ENCODE results near the gene INAVA. TPM values are rescaled to one million over a fixed set of nuclear protein-coding genes. Genes with fewer than 3 reads are reported as not detected.
A peak's percentile ranks its signal among the peaks of the same experiment; 100 is the strongest.

INAVA gene, protein sequence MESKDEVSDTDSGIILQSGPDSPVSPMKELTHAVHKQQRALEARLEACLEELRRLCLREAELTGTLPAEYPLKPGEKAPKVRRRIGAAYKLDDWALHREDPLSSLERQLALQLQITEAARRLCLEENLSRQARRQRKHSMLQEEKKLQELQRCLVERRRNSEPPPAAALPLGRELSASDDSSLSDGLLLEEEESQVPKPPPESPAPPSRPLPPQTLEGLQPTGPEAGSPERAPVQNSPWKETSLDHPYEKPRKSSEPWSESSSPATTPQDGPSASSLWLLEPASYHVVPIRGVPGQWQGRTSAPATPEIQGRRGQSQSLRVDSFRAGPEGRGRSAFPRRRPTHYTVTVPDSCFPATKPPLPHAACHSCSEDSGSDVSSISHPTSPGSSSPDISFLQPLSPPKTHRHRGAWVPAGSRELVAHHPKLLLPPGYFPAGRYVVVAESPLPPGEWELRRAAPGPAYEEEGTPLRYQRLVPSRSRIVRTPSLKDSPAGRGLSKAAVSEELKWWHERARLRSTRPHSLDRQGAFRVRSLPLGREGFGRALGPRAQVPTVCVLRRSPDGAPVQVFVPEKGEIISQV
- 16.4 TPM for total RNA-seq

DNA sequence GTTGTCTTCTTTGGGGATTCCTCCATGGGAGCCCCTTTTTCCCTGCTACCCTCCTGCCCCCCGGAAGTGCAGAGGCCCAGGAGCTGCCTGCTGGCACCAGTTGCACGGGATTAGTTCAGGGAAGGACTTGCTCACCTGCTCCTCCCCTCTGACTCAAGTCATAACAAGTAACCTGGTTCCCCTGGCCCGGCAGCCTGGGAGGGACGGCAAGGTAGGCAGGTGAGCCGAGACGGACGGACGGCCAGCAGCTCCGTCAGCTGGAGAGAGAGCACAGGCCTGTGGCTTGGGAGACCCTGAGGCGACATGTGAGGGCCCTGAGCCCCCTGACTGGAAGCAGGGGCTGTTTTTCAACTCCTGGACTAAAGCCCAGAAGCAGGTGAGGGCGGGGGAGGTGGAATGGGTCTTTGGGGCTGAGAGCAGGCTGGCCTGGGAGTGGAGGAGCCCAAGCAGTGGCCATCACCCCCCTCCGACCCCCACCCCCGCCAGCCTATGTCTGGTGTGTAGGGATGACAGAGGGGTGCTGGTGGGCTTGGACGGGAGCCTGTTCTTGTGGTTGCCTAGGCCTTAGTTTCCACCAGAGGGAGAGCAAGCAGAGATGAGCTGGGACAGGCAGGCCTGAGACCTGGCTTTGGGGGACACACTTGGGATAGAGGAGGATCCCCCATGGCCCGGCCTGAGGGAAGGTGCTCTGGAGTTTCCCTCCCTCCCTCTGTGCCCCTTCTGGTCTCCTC lies at the start of gene INAVA:
TSS of gene INAVA (plus strand) at position 189 of the 731 bp plus-strand sequence. CDS start 3,501 bp downstream, outside the sequence.
- no peak for DNase-seq

DNA sequence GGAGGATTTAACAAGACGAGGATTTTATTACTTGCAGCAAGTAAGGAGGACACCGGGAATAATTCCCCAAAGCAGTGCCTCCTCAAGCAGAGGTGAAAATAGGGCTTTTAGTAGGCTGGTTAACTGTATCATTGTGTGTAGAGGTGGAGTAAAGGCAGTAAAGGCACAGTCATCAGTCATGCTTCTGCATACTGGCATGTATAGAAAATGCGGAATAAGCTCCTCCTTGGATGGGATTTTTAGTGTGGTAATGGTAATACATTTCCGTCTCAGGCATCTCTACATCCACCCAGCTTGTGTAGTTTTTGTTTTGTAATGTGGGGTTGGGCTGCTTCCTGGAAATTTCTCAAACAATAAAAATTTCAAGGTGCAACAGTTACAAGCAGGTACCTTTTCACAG lies 49.3 kb upstream of the INAVA start:
- DNase-seq, result no peak

DNA sequence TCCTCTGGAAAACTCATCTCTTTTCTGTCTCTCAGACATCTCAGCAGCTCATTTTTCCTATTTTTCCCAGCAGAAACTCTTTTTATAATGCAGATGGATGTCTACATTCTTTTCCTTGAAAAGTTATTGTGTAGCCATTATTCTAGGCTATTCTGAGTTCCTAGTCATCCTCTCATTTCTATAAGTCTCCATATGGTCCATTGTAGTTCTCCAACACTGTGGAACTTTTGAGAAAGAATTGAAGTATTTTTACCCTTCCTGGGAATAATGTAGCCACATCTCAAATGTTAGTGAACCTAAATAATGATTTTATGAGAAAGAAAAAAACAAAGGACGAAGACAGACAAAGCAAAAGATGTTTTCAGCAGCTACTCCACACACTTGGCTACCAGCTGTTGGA lies 48.3 kb upstream of the INAVA start:
- DNase-seq, result no peak

DNA sequence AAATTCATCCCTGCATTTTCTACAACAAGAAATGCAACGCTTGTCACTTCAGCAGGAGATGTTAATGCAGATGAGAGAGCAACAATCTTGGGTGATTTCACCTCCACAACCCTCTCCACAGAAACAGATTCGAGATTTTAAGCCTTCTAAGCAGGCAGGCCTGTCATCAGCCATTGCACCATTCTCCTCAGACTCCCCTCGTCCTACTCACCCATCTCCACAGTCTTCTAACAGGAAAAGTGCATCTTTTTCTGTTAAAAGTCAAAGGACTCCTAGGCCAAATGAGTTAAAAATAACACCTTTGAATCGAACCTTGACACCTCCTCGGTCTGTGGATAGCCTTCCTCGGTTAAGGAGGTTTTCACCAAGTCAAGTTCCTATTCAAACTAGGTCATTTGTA lies 45.3 kb upstream of the INAVA start:
- no peak for DNase-seq

DNA sequence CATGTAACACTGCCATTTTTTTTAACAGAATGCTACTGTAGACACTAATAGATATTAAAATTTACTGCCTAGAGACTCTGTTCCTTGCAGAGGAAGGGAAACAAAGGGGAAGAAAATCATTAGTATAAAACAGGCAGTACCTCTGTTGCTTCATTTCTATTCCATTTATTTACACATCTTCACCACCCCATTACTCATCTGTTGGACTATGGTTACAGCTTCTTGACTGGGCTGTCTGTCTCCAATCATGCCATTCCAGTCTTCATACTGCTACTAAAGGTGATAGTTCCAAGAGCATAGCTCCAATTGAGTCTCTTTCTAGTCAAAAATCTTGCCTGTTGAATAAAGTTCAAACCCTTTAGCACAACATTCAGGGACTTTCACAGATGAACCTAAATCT lies 44.1 kb upstream of the INAVA start:
- DNase-seq, result no peak

DNA sequence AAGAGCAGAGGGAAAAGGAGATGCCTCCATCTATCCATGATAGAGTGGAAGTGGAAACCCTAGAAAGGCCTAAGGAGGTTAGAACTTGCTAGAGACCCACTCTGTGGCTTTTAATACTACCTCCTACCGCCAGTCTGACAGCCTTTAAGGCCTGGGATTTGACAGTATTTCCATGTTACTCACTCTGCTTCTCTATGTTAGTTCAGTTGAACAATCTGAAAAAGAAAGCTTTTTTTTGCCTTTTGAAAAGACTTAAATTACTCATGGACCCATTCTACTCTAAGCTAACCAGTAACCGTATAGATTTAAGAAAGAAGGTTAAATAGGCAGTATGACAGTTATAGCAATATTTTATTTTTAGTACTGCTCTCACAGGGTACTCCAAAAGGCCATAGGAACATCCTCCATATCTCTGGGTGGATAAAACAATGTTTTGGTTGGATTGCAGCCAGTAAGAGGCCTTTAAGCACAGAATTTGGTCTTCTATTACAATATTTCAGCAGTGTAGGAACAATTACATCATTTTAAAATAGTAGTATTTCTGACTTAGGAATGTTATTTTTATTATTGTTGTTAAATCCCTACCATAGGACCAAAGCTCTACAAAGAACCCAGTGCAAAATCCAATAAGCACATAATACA lies 37.9 kb upstream of the INAVA start:
- peak; percentile 15 for DNase-seq

DNA sequence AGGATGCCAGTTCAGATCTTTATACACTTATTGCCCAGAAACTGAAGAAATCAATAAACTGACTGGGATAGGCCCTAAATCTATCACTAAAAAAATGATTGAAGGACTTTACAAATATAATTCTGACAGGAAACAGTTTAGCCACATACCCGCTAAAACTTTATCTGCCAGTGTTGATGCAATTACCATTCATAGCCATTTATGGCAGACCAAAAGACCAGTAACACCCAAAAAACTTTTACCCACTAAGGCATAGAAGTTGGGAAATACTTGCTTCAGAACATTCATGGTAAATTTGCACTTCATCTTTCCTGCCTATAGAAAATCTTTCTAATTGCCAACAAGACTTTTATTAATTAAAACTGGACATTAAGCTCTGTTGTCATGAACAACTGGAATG lies 36.9 kb upstream of the INAVA start:
- DNase-seq, result no peak

DNA sequence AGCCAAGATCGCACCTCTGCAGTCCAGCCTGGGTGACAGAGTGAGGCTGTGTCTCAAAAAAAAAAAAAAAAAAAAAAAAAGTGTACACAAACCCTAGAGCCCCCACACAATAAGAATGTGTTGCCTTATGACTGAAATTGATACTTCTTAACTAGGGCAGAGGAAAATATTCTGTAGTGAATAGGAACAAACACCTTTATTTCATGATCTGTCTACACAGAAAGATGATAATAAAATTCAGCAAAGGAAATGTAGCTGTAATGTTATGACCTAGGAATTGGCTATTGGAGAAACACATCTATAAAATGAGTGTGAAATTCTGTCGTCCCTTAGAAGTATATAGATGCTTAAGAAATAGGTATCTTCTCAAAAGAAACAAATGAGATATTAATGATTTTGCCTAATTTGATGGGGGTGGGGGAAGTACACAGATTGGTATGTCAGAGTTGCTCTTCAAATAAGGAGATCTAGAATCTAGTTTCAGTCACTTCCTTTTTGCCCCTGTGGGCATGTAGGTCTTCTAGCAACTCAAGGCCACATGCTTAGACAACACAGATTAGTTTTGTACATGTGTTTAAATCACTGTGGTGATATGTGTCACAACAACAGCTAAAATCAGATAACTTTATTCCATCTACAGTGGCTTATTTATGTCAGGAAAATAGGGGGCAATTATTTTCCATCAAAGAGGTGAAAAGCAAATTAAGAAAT lies 32.6 kb upstream of the INAVA start:
- no peak for DNase-seq

DNA sequence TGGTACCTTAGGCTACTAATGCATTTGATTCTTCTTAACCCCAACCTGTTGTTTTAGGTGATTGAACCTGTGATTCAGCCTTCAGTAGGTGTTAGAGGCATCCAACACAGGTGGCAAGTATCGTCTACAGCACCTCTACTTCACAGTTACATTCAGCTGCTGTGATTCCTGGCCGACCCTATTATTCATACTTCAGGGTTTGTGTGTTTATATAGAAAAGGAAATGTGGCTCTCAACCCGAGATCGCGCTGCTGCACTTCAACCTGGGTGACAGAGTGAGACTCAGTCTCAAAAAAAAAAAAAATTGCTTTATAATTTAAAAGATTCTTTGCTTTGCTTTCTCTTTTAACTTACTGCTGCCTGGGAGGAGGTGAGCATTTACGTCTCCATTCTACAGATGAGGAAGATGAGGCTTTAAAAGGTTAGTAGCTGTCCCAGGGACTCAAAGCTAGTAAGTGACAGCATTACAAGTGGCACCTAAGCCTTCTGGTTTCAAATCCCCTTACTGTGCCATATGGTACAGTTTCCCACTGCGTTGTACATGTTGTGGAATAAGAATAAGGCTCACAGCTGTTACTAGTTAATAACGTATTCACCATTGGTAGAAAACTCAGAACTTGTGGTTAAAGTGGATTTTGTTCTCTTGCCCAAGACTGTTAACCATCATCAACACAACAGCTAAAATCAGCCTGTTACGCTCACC lies 31.8 kb upstream of the INAVA start:
- no peak for DNase-seq

DNA sequence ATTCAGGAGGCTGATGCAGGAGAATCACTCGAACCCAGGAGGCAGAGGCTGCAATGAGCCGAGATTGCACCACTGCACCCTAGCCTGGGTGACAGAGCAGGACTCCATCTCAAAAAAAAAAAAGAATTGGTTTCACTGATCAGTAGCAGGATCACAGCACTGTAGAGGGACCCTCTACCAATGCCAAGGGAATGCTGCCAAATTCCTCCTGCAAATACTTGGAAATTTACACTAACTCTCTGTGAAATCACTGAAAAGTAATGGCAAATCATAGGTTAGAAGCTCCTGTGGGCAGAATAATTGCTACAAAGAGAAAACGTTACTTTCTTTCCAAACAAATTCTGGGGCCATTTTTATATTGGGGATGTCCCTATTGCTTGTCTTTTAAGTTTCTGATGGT lies 28.6 kb upstream of the INAVA start:
- no peak for DNase-seq

DNA sequence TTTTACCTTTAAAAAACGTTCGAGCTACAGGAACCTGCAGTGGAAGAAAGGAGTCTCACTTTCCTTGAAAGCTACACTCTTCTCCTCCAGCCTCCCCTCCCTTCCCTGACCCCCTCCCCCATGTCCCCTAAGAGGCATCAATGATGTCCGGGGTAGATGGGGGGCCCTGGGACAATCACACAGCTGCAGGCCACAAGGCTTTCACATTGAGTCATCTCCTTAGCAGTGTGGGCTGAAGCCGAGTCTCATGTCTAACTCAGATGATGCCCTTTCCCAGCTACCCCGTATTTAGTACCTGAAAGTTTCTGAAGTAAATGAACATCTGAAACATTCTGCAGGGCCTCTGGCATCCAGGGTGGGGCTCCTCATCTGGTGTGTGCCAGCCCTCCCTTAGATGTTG lies 28.2 kb upstream of the INAVA start:
- DNase-seq, result no peak

DNA sequence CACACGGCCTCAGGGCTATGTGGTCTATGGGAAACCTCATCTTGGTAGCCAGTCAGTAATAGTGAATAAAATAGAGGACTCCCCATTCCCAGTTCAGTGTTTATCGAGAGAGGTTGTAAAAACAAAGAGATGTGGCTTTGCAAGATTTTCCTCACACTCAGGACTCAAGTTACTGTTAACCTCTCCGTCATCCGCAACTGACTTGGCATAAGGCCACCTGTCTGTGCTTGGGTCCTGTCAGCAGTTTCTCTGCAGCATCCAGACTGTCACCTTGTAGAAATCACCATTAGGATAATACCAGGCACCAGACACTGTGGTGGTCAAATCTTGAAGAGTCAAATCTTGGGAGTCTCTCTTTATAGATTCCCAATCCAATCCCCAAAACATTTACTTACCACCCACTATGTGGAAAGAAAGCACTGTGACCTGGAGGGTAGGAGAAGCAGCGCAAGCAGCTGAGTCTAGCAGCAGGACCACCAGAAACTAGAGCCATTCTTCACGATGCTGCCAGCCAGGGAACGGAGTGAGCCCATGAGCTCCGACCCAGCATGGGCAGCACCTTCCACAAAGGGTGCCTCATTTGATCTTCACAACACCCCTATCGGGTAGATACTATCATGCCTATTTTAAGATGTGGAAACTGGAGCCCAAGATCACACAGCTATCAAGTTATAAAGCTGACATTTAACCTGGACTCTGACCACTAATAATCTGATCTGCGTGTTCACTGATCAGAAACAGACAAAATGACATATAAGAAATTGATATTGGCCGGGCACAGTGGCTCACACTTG lies 27.5 kb upstream of the INAVA start:
- no peak for DNase-seq

DNA sequence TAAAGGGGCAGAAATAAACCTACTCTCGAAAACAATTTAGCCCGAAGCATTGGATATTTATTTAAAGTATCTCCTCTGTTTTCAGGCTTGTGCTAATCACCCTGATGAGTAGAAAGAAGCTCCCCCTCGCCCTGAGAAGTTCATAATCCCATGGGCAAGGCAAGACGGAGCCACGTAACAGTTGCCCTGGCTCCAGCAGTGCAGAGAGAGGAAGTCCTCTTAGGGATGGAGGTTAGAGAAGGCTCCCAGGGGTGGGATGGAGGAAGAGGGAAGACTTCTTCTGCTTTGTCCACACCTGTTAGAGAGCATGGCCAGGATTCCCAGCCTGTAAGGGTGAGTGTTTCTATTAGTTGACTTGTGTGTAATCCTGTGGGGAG lies 25.3 kb upstream of the INAVA start:
- no peak for DNase-seq

DNA sequence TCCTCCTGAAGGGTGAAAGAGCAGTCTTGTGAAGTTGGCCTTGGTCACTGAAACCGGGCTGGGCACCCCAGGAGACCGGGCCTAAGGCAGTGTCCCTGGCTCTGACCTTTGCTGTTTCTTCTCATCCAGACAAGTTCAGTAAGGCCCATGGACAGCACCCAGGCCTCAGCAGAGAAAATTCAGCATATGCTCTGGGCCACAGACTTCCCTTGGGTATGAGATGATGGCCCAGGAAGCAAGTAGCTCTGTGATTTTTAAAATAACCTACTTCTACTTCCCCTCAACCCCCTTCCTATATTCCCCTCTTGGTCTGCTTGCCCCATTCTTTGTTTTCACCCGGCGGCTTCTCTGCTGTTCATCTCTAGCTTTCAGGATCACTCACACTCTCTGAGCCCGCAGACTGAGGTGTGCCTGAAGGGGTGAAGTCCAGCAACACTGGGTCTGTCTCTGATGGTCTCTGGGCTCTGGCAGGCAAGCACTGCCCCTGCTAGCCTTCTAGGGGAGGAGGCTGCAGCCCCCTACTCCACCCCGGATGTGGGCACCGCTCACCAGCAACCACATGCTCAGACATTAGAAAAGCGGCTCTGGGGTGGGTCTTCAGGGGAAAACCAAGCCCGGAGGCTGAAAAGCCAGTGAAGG lies 24.8 kb upstream of the INAVA start:
- DNase-seq, result no peak

DNA sequence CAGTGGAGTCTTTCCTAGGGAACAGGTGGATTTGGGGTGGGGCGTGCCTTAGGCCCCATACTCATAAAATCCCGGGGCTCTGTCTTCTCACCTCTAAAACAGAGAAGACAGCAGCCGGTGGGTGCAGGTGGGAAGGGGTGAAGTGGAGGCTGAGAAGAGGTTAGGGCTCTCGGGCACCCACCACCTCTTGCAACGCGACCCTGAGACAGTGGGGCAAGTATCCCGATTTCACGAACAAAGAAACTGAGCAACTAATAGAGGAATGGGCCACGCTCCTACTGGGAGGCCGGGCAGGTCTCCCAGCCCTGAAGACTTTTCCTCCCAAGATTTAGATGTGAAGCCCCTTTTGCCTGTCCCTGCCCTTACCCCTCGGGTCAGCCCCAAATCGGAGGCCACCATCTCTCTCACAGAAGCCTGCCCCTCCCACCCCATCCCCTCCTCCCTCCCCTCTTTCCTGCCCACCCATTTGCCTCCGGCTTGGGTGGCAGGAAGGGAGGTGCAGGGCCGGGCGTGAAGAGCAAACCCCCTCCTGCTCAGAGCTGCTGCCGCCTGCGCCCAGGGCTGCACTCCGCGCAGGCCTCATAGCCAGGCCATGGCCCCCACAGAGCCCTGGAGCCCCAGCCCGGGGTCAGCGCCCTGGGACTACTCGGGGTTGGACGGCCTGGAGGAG lies 22.1 kb upstream of the INAVA start, which contains the start of gene GPR25:
TSS of gene GPR25 (plus strand) at position 536 of the 670 bp plus-strand sequence. CDS start at position 593, 57 bp downstream.
- no peak for DNase-seq

DNA sequence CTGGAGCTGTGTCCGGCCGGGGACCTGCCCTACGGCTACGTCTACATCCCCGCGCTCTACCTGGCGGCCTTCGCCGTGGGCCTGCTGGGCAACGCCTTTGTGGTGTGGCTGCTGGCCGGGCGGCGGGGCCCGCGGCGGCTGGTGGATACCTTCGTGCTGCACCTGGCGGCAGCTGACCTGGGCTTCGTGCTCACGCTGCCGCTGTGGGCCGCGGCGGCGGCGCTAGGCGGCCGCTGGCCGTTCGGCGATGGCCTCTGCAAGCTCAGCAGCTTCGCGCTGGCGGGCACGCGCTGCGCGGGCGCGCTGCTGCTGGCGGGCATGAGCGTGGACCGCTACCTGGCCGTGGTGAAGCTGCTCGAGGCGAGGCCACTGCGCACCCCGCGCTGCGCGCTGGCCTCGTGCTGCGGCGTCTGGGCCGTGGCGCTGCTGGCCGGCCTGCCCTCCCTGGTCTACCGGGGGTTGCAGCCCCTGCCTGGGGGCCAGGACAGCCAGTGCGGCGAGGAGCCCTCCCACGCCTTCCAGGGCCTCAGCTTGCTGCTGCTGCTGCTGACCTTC lies 21.5 kb upstream of the INAVA start:
- DNase-seq, result no peak

DNA sequence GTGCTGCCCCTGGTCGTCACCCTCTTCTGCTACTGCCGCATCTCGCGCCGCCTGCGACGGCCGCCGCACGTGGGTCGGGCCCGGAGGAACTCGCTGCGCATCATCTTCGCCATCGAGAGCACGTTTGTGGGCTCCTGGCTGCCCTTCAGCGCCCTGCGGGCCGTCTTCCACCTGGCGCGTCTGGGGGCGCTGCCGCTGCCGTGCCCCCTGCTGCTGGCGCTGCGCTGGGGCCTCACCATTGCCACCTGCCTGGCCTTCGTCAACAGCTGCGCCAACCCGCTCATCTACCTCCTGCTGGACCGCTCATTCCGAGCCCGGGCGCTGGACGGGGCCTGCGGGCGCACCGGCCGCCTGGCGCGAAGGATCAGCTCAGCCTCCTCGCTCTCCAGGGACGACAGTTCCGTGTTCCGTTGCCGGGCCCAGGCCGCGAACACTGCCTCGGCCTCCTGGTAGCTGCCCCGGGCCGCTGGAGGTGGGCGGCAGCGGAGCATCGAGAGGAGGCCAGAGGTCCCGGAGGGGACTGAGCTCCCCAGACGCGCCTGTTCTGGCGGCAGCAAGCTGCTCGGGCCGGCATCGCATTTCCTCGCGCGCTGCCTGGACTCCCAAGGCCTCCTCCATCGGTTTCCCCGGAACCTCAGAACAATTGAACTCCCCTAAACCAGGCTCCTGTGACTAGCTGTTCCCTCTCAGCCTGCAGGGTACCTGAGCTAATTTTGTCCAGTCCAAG lies 20.9 kb upstream of the INAVA start:
- no peak for DNase-seq

DNA sequence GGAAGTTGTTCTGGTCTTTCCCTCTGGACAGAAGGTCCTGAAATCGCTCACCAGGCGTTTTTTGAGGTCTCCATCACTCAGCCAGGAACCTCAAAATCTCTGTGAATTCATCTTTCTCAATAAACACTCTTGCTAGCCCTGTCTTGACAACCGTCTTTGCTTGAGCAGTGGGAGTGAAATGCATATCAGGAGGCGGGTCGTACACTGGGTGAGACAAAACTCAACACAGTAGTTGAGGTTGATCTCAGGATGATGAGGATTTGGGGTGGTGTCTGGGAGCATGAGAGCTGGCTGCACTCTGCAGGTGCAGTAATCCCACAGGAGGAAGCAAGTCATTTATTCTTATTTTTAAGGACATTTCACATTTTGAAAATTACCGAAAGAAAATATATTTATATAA lies 20.0 kb upstream of the INAVA start:
- no peak for DNase-seq

DNA sequence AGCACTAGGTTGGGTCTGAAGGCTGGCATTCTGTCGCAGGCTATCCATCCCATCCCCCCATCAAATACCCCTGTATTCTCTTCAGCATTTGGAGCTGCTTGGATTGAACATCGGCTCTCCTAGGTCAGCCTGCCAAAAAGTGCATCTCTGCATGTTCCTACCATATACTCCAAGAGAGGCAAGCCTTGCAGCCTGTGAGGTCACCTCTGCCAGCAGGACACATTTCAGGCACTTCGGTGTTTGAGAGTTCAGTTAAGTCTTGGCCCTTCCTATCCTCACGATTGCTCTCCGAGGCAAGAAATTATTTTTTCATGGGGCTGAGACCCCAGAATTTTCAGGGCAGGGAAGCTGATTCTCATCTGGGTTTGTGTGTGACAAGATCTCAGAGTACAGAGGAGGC lies 19.3 kb upstream of the INAVA start:
- DNase-seq, result no peak

All from skin of body (tissue), 2 donors.